IMR-90 (cell line): ENCODE data around the gene CLEC10A. TPM values are rescaled to one million over a fixed set of nuclear protein-coding genes. Genes with fewer than 3 reads are reported as not detected.

ENCODE experiments used
- ATAC-seq: fragments of 200-7000 bp; cut with Tn5 transposase; 2 replicates; pipeline ENCODE4 v1.9.1; 2020; ENCODE audit warnings: low read depth, mild to moderate bottlenecking, moderate library complexity
- BruUV-seq: library from RNA; stranded (reverse); fragments of 400-500 nt; replicated peaks from 2 replicates; lab custom pipeline; 2021; lab: Mats Ljungman, UMichigan
- CTCF ChIA-PET: fragments of 300-600 bp; formaldehyde crosslinking; extraction: SDS; loops from one replicate; lab custom pipeline; 2021; ENCODE audit warnings: antibody characterized with exemption; lab: Yijun Ruan, JAX
- POLR2A ChIA-PET: fragments of 300-600 bp; sonication (Branson Sonifier 250); formaldehyde crosslinking; loops from one replicate; lab custom pipeline; 2022; ENCODE audit warnings: antibody characterized with exemption; ENCODE audit not compliant: unreplicated experiment; lab: Charles Lee
- DNase-seq: peaks from one replicate; pipeline ENCODE4 v3.0.0; 2013
- H2AFZ ChIP-seq: replicated peaks from 2 replicates; pipeline ENCODE3; 2013; ENCODE audit warnings: low read length, mild to moderate bottlenecking; ENCODE audit not compliant: poor library complexity
- H2AK5ac ChIP-seq: 2 replicates; pipeline ENCODE4 v1.6.1; 2013; ENCODE audit warnings: low read depth, low read length, inconsistent platforms
- H2AK9ac ChIP-seq: replicated peaks from 2 replicates; pipeline ENCODE3; 2013; ENCODE audit warnings: mild to moderate bottlenecking, low read depth, low read length, moderate library complexity; ENCODE audit not compliant: poor library complexity
- H2BK120ac ChIP-seq: 2 replicates; pipeline ENCODE4 v1.6.1; 2013; ENCODE audit warnings: low read depth, low read length, inconsistent platforms
- H2BK15ac ChIP-seq: 3 replicates; pipeline ENCODE4 v1.6.1; 2013; ENCODE audit warnings: low read depth, low read length, inconsistent platforms
- H2BK20ac ChIP-seq: 2 replicates; pipeline ENCODE4 v1.6.1; 2013; ENCODE audit warnings: low read depth, mild to moderate bottlenecking, inconsistent platforms, low read length, moderate library complexity
- H2BK5ac ChIP-seq: 2 replicates; pipeline ENCODE4 v1.6.1; 2013; ENCODE audit warnings: mild to moderate bottlenecking, low read depth, low read length, inconsistent platforms; ENCODE audit not compliant: poor library complexity, severe bottlenecking
- H3K14ac ChIP-seq: replicated peaks from 2 replicates; pipeline ENCODE4 v1.6.1; 2013; ENCODE audit warnings: low read depth, low read length, inconsistent platforms
- H3K18ac ChIP-seq: 2 replicates; pipeline ENCODE4 v1.6.1; 2013; ENCODE audit warnings: low read depth, low read length, control low read depth
- H3K23ac ChIP-seq: 2 replicates; pipeline ENCODE4 v1.6.1; 2013; ENCODE audit warnings: low read depth, low read length, inconsistent platforms
- H3K27ac ChIP-seq: 2 replicates; pipeline ENCODE4 v1.5.1; 2013; ENCODE audit warnings: mild to moderate bottlenecking, control low read depth, low read length; ENCODE audit not compliant: insufficient read depth
- H3K27me3 ChIP-seq: 2 replicates; pipeline ENCODE4 v1.6.1; 2013; ENCODE audit warnings: low read length; ENCODE audit not compliant: control insufficient read depth, insufficient read depth
- H3K36me3 ChIP-seq: 2 replicates; pipeline ENCODE4 v1.6.1; 2013; ENCODE audit warnings: low read length, mixed read lengths; ENCODE audit not compliant: control insufficient read depth, insufficient read depth
- H3K4ac ChIP-seq: 2 replicates; pipeline ENCODE4 v1.6.1; 2013; ENCODE audit warnings: low read depth, low read length, inconsistent platforms
- H3K4me1 ChIP-seq: 2 replicates; pipeline ENCODE4 v1.6.1; 2013; ENCODE audit warnings: low read length, mixed read lengths; ENCODE audit not compliant: control insufficient read depth, insufficient read depth
- H3K4me2 ChIP-seq: 2 replicates; pipeline ENCODE4 v1.6.1; 2013; ENCODE audit warnings: low read depth, mild to moderate bottlenecking, control low read depth, low read length, moderate library complexity
- H3K4me3 ChIP-seq: 2 replicates; pipeline ENCODE4 v1.5.1; 2013; ENCODE audit warnings: low read depth, mild to moderate bottlenecking, control low read depth, low read length, moderate library complexity; ENCODE audit not compliant: insufficient read depth
- H3K56ac ChIP-seq: 2 replicates; pipeline ENCODE4 v1.6.1; 2013; ENCODE audit warnings: low read length, inconsistent platforms; ENCODE audit not compliant: insufficient read depth; ENCODE audit errors: extremely low read depth
- H3K79me1 ChIP-seq, 2 experiments: 2 replicates each; pipeline ENCODE4 v1.6.1; 2013; ENCODE audit warnings: low read length in 2 of 2, inconsistent platforms in 1 of 2, low read depth in 1 of 2
- H3K9ac ChIP-seq: 2 replicates; pipeline ENCODE4 v1.6.1; 2013; ENCODE audit warnings: low read depth, low read length, control low read depth
- H3K9me1 ChIP-seq: 2 replicates; pipeline ENCODE4 v1.6.1; 2013; ENCODE audit warnings: low read length, inconsistent platforms; ENCODE audit not compliant: insufficient read depth
- H3K9me3 ChIP-seq: 2 replicates; pipeline ENCODE4 v1.6.1; 2013; ENCODE audit warnings: low read length; ENCODE audit not compliant: control insufficient read depth, insufficient read depth
- H4K20me1 ChIP-seq: 2 replicates; pipeline ENCODE4 v1.6.1; 2013; ENCODE audit warnings: low read length, inconsistent platforms; ENCODE audit not compliant: insufficient read depth
- H4K5ac ChIP-seq: 2 replicates; pipeline ENCODE4 v1.6.1; 2013; ENCODE audit warnings: mild to moderate bottlenecking, low read depth, low read length, control low read depth
- H4K8ac ChIP-seq, 2 experiments: 2 replicates each; pipeline ENCODE4 v1.6.1; 2013; ENCODE audit warnings: low read depth in 2 of 2, low read length in 2 of 2, control low read depth in 1 of 2, inconsistent platforms in 1 of 2
- H4K91ac ChIP-seq: 2 replicates; pipeline ENCODE4 v1.6.1; 2013; ENCODE audit warnings: low read depth, low read length, inconsistent platforms; ENCODE audit not compliant: insufficient read depth
- BHLHE40 ChIP-seq: fragments of 150-350 bp; IDR thresholded peaks from 2 replicates; pipeline ENCODE4 v1.6.1; 2016; ENCODE audit warnings: mild to moderate bottlenecking, low read depth, low read length
- CEBPB ChIP-seq: IDR thresholded peaks from 2 replicates; pipeline ENCODE4 v1.6.1; 2012; ENCODE audit warnings: low read depth, low read length, improper control_type of control experiment
- CHD1 ChIP-seq: IDR thresholded peaks from 2 replicates; pipeline ENCODE4 v1.6.1; 2012; ENCODE audit warnings: low read depth, low read length, improper control_type of control experiment
- MAFK ChIP-seq: IDR thresholded peaks from 2 replicates; pipeline ENCODE4 v1.6.1; 2012; ENCODE audit warnings: low read depth, low read length, improper control_type of control experiment
- MAZ ChIP-seq: IDR thresholded peaks from 2 replicates; pipeline ENCODE4 v1.6.1; 2012; ENCODE audit warnings: low read depth, mild to moderate bottlenecking, low read length, improper control_type of control experiment, moderate library complexity, borderline replicate concordance
- MXI1 ChIP-seq: IDR thresholded peaks from 2 replicates; pipeline ENCODE4 v1.6.1; 2012; ENCODE audit warnings: low read depth, mild to moderate bottlenecking, low read length, moderate library complexity, borderline replicate concordance
- NFE2L2 ChIP-seq: fragments of 150-350 bp; IDR thresholded peaks from 2 replicates; pipeline ENCODE4 v1.6.1; 2016; ENCODE audit warnings: low read depth, mild to moderate bottlenecking, low read length
- POLR2A ChIP-seq: IDR thresholded peaks from 2 replicates; pipeline ENCODE4 v1.6.1; 2012; ENCODE audit warnings: mild to moderate bottlenecking, low read depth, low read length
- RFX5 ChIP-seq: IDR thresholded peaks from 2 replicates; pipeline ENCODE4 v1.8.0; 2012; ENCODE audit warnings: low read depth, mild to moderate bottlenecking, low read length, moderate library complexity
- WGBS, 2 experiments: methylation state at CpG; one replicate each; pipeline versions ENCODE4 v1.1.5 to v1.1.7; 2013; ENCODE audit warnings: missing lambda C conversion rate in 2 of 2; ENCODE audit not compliant: insufficient read length in 1 of 2; ENCODE audit errors: extremely low coverage in 2 of 2; 5-methylcytosine and 5-hydroxymethylcytosine counted together
- dilution Hi-C: fragments of 300-500 bp; cut with HindIII; formaldehyde crosslinking; loops from one replicate; pipeline ENCODE4 v1.14.3; 2018; ENCODE audit warnings: low sequenced_read_pairs; ENCODE audit not compliant: unreplicated experiment
- in situ Hi-C: fragments of 300-500 bp; cut with MboI; formaldehyde crosslinking; loops from 3 replicates; pipeline ENCODE4 v1.14.3; 2019; ENCODE audit warnings: low sequenced_read_pairs, inconsistent platforms, mixed read lengths
- intact Hi-C: fragments of 100-400 bp; cut with micrococcal nuclease; formaldehyde crosslinking; loops from 2 replicates; pipeline ENCODE4 v1.10.0; 2022
- polyA plus RNA-seq, 3 experiments: library from polyadenylated mRNA; depleted of rRNA; stranded (reverse); fragments of >200 nt; gene quantifications; 2 replicates each; pipeline ENCODE4 v1.2.3, GENCODE V29; 2012; ENCODE audit warnings: low replicate concordance in 1 of 3
- total RNA-seq: library from RNA; depleted of rRNA; stranded (reverse); fragments of >200 nt; gene quantifications from 2 replicates; pipeline ENCODE4 v1.2.3, GENCODE V29; 2012
- TF ChIP-seq, protein P1 (sequence below): conservative IDR thresholded peaks from 2 replicates; pipeline ENCODE4 v1.5.1; 2012; ENCODE audit warnings: mild to moderate bottlenecking, low read depth, low read length, improper control_type of control experiment
- TF ChIP-seq, protein P2 (sequence below): fragments of 150-350 bp; IDR thresholded peaks from 2 replicates; pipeline ENCODE4 v1.6.1; 2016; ENCODE audit warnings: low read depth, mild to moderate bottlenecking, low read length, moderate library complexity, borderline replicate concordance
- TF ChIP-seq, protein P3 (sequence below): fragments of 150-350 bp; IDR thresholded peaks from 2 replicates; pipeline ENCODE4 v1.6.1; 2017; ENCODE audit warnings: mild to moderate bottlenecking, antibody characterized with exemption, low read length, low read depth

The CLEC10A gene
- total and polyA plus RNA-seq, 2 of the 4 experiments (the other 2 are of a cell fraction) = not detected

DNA sequence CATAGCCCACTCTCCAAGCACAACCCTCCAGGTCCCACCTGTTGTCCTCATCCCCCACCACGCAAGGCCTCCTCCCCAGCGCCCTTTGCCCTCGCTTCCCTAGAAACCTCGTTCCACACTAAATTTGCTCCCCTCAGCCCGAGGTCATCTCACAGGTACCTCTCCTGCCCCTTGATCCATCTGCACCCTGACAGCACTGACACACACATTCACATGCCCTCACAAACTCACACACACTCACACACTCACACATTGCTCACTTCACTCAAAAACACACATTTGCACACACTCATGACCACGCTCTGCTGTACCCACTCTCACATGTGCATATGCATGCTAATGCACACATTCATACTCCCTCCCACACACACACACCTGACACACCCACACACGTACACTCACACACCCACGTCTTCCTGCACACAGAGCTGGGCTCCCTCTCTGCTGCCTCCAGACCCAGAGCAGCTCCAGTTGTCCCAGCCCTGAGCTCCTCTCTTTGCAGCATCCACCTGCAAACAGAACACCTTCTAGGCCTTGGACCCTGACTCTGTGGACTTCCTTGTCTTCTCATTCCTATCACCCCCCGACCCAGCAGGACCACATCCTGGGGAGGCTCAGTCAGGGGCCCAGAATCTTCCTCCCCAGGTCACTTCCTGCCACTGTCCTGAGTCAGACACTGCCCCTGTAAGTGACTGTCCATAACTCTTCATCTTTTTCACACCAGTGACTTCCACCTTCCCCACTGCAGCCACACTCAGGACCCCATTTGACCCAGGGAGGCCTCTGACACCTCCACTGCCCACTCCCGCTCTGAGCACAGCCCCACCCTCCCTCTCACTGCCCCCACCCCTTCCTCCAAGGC is 29.6 kb upstream of the CLEC10A start:
- H4K91ac ChIP-seq = no peak overlapping the region
- H3K9me1 ChIP-seq = no peaks in the 10 kb centered on the region
- whole genome bisulfite sequencing, 2 experiments = 45% methylated on average over 10 of the region's 10 CpGs; no CpG with 5 or more reads in 1 of the 2 experiments
- no peak overlapping the region for H3K56ac ChIP-seq
- H3K4ac ChIP-seq = no peak overlapping the region
- dilution Hi-C loops = no loop called here
- TF ChIP-seq, protein P1, sequence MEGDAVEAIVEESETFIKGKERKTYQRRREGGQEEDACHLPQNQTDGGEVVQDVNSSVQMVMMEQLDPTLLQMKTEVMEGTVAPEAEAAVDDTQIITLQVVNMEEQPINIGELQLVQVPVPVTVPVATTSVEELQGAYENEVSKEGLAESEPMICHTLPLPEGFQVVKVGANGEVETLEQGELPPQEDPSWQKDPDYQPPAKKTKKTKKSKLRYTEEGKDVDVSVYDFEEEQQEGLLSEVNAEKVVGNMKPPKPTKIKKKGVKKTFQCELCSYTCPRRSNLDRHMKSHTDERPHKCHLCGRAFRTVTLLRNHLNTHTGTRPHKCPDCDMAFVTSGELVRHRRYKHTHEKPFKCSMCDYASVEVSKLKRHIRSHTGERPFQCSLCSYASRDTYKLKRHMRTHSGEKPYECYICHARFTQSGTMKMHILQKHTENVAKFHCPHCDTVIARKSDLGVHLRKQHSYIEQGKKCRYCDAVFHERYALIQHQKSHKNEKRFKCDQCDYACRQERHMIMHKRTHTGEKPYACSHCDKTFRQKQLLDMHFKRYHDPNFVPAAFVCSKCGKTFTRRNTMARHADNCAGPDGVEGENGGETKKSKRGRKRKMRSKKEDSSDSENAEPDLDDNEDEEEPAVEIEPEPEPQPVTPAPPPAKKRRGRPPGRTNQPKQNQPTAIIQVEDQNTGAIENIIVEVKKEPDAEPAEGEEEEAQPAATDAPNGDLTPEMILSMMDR = no peak
- TF ChIP-seq MXI1 (no peak), MAFK (no peak), CHD1 (no peak), CEBPB (no peak), NFE2L2 (no peak), RFX5 (no peak), POLR2A (no peak), MAZ (no peak), BHLHE40 (no peak)
- TF ChIP-seq, protein P2, sequence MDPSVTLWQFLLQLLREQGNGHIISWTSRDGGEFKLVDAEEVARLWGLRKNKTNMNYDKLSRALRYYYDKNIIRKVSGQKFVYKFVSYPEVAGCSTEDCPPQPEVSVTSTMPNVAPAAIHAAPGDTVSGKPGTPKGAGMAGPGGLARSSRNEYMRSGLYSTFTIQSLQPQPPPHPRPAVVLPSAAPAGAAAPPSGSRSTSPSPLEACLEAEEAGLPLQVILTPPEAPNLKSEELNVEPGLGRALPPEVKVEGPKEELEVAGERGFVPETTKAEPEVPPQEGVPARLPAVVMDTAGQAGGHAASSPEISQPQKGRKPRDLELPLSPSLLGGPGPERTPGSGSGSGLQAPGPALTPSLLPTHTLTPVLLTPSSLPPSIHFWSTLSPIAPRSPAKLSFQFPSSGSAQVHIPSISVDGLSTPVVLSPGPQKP = no peak
- TF ChIP-seq, protein P3, sequence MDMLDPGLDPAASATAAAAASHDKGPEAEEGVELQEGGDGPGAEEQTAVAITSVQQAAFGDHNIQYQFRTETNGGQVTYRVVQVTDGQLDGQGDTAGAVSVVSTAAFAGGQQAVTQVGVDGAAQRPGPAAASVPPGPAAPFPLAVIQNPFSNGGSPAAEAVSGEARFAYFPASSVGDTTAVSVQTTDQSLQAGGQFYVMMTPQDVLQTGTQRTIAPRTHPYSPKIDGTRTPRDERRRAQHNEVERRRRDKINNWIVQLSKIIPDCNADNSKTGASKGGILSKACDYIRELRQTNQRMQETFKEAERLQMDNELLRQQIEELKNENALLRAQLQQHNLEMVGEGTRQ = no peak
- H3K4me1 ChIP-seq = no peaks in the 10 kb centered on the region
- no peak overlapping the region for H3K9ac ChIP-seq
- H3K27me3 ChIP-seq = peaks cover 16% of the 10 kb centered on the region
- POLR2A ChIA-PET = no interaction called here
- H2AFZ ChIP-seq = no peak overlapping the region
- intact Hi-C loops = no loop called here
- H2BK20ac ChIP-seq = no peak overlapping the region
- DNase-seq = no peak
- H3K27ac ChIP-seq = no peak overlapping the region
- no peak overlapping the region for H2BK5ac ChIP-seq
- no peak overlapping the region for H4K8ac ChIP-seq
- H3K23ac ChIP-seq = no peak overlapping the region
- in situ Hi-C loops = no loop called here
- H3K4me3 ChIP-seq = no peak overlapping the region
- no peak overlapping the region for H2BK120ac ChIP-seq
- no peak overlapping the region for H3K18ac ChIP-seq
- no peaks in the 10 kb centered on the region for H3K36me3 ChIP-seq
- CTCF ChIA-PET = no interaction called here
- BruUV-seq = no TSS peak
- no peak overlapping the region for H3K4me2 ChIP-seq
- no peak overlapping the region for H2AK5ac ChIP-seq
- H4K5ac ChIP-seq = no peak overlapping the region
- no peak for ATAC-seq
- H2AK9ac ChIP-seq = no peak overlapping the region
- H4K20me1 ChIP-seq = no peaks in the 10 kb centered on the region
- no peaks in the 10 kb centered on the region for H3K79me1 ChIP-seq
- H2BK15ac ChIP-seq = no peak overlapping the region
- H3K9me3 ChIP-seq = no peaks in the 10 kb centered on the region
- no peak overlapping the region for H3K14ac ChIP-seq
